GM19467 (cell line): ENCODE results near the gene SCN4B.
"Not testable (repeated sequence)": the region's sequence is repeated elsewhere in the genome, so short reads cannot be mapped to it uniquely, and the experiment has no call there.

Source experiments
- ATAC-seq: cut with Tn5 transposase; IDR thresholded peaks from one replicate; pipeline ENCODE4 v1.9.1; 2021; ENCODE audit warnings: mild to moderate bottlenecking, moderate library complexity; ENCODE audit not compliant: unreplicated experiment

SCN4B gene

GRCh38 chr11:118152552-118153471 lies at the start of gene SCN4B:
Gene SCN4B (minus strand): TSS chr11:118152823. CDS start chr11:118152673, 150 bp downstream.
- no peak for ATAC-seq

GRCh38 chr11:118201966-118202365 lies 49.3 kb upstream of the SCN4B start:
- ATAC-seq, result no peak

GRCh38 chr11:118200901-118201680 lies 48.5 kb upstream of the SCN4B start:
- ATAC-seq, result no peak

GRCh38 chr11:118200497-118200896 lies 47.9 kb upstream of the SCN4B start:
- no peak for ATAC-seq

GRCh38 chr11:118199135-118199534 lies 46.5 kb upstream of the SCN4B start:
- ATAC-seq, result no peak

GRCh38 chr11:118198370-118198769 lies 45.7 kb upstream of the SCN4B start:
- ATAC-seq, result peak; percentile 51

GRCh38 chr11:118194835-118195627 lies 42.4 kb upstream of the SCN4B start:
- no peak for ATAC-seq

GRCh38 chr11:118193910-118194566 lies 41.4 kb upstream of the SCN4B start:
- no peak for ATAC-seq

- not testable (repeated sequence) for ATAC-seq
Observed at GRCh38 chr11:118192817-118193216, 40.2 kb upstream of the SCN4B start.

GRCh38 chr11:118190942-118191506 lies 38.4 kb upstream of the SCN4B start:
- ATAC-seq, result not testable (repeated sequence)

GRCh38 chr11:118186346-118187107 lies 33.9 kb upstream of the SCN4B start:
- ATAC-seq, result no peak

GRCh38 chr11:118184784-118185579 lies 32.4 kb upstream of the SCN4B start:
- ATAC-seq, result no peak

- not testable (repeated sequence) for ATAC-seq
Observed at GRCh38 chr11:118183691-118184090, 31.1 kb upstream of the SCN4B start.

- ATAC-seq, result no peak
Observed at GRCh38 chr11:118180300-118180703, 27.7 kb upstream of the SCN4B start.

GRCh38 chr11:118176778-118177134 lies 24.1 kb upstream of the SCN4B start:
- ATAC-seq, result no peak

GRCh38 chr11:118175993-118176777 lies 23.6 kb upstream of the SCN4B start, which contains the start of gene SCN2B:
Gene SCN2B (minus strand): TSS chr11:118176639. CDS start chr11:118176431, 208 bp downstream.
- no peak for ATAC-seq
